ENCODE results near the gene CLCN5.

DNA sequence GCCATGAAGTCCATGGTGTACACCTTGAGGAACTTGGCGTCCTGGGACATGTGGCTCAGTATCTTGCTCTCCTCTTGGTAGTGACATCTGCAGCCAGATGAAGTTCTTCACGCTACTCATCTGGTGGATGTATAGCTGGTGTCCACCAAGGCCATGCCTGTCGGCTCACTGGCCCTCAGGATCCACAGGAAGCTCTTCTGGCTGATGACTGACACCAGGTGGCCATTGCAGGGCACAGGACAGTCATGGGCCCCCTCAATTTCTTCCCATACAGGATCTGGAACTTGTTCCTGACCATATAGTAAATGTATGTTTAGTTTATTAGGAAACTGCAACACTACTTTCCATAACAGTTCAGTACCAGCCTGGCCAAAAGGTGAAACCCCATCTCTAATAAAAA lies 10.3 kb upstream of the CLCN5 start:
- TF ChIP-seq, protein P1, sequence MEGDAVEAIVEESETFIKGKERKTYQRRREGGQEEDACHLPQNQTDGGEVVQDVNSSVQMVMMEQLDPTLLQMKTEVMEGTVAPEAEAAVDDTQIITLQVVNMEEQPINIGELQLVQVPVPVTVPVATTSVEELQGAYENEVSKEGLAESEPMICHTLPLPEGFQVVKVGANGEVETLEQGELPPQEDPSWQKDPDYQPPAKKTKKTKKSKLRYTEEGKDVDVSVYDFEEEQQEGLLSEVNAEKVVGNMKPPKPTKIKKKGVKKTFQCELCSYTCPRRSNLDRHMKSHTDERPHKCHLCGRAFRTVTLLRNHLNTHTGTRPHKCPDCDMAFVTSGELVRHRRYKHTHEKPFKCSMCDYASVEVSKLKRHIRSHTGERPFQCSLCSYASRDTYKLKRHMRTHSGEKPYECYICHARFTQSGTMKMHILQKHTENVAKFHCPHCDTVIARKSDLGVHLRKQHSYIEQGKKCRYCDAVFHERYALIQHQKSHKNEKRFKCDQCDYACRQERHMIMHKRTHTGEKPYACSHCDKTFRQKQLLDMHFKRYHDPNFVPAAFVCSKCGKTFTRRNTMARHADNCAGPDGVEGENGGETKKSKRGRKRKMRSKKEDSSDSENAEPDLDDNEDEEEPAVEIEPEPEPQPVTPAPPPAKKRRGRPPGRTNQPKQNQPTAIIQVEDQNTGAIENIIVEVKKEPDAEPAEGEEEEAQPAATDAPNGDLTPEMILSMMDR (IDR thresholded peaks at IDR 0.05): no peak
- TF ChIP-seq EZH2phosphoT487 (IDR thresholded peaks at IDR 0.05): no peak
- TF ChIP-seq EZH2 (IDR thresholded peaks at IDR 0.05): no peak
